Measurements from ENCODE around the gene ZNF416.

Gene ZNF416

GRCh38 chr19:57576661-57577060, 2.0 kb downstream of the ZNF416 start:
- no peak for DNase-seq (ENCODE audit: insufficient read length, low spot score)
- FAIRE-seq: no peak
- no peak for TF ChIP-seq CTCF (IDR thresholded peaks at IDR 0.05; ENCODE audit: insufficient read depth, missing control alignments)

DNA sequence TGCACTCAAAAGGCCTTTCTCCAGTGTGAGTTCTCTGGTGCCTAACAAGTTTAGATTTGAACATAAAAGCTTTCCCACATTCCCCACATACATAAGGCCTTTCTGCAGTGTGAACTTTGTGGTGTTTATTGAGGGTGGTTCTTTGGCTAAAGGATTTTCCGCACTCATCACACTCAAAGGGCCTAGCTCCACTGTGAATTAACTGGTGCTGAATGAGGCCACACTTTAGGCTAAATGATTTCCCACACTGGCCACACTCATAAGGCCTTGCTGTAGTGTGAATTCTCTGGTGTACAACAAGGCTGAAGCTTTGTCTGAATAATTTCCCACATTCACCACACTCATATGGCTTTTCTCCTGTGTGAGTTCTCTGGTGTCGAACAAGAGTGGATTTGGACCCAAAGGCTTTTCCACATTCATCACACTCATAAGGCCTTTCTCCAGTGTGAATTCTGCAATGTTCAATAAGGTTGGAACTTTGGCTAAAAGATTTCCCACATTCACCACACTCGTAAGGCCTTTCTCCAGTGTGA, 6.2 kb downstream of the ZNF416 start:
- TF ChIP-seq CTCF (IDR thresholded peaks at IDR 0.05; ENCODE audit: insufficient read depth, missing control alignments): no peak
- DNase-seq (ENCODE audit: insufficient read length, low spot score) (no peak), FAIRE-seq (no peak)

DNA sequence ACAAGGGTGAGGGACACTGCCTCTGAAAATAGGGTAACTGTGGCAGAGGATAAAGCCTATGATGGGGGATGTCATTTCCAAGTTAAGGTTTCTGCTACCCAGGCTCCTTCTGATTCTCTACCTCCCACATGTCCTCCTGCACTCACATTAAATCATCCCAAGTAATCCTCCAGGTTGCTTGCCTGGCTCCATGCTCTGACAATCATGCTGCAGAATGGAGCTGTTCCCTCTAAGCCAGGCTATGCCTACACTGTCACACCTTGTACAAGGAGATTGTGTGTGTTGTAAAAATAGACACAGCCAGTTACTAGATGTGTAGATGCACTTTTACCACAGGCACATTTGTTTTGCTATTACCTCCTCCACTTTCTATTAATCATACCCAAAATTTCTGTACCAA, 8.0 kb downstream of the ZNF416 start:
- DNase-seq (ENCODE audit: insufficient read length, low spot score) (no peak), FAIRE-seq (no peak)
- no peak for TF ChIP-seq CTCF (IDR thresholded peaks at IDR 0.05; ENCODE audit: insufficient read depth, missing control alignments)

- FAIRE-seq: no peak
- TF ChIP-seq CTCF (IDR thresholded peaks at IDR 0.05; ENCODE audit: insufficient read depth, missing control alignments): no peak
- no peak for DNase-seq (ENCODE audit: insufficient read length, low spot score)
Measured at GRCh38 chr19:57566396-57567265, 12.1 kb downstream of the ZNF416 start.

DNA sequence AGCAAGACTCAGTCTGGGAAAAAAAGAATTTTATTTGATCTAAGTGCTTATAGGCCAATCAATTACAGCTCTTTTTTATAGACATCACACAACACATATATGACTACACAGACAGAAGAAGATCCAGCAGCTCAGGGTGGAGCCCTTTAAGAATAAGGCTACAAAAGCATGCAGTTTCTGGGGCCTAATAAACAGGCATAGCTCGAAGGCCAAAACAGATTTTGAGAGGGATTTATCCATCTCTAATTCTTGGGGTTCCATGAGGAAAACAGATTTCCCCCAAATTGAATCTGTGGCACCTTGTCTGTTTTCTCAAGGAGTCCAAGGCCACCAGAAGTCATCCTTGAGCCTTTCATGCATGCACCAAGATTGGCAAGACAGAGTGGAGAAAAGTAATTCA, 15.2 kb downstream of the ZNF416 start:
- TF ChIP-seq CTCF (IDR thresholded peaks at IDR 0.05; ENCODE audit: insufficient read depth, missing control alignments): no peak
- FAIRE-seq: no peak
- DNase-seq (ENCODE audit: insufficient read length, low spot score): no peak

GRCh38 chr19:57560049-57560491, 18.6 kb downstream of the ZNF416 start:
- FAIRE-seq: no peak
- no peak for TF ChIP-seq CTCF (IDR thresholded peaks at IDR 0.05; ENCODE audit: insufficient read depth, missing control alignments)
- no peak for DNase-seq (ENCODE audit: insufficient read length, low spot score)

All from D721Med (cell line).